ENCODE measurements around the gene TXNDC2. TPM values are rescaled to one million over a fixed set of nuclear protein-coding genes. Genes with fewer than 3 reads are reported as not detected.

Gene TXNDC2
- total and polyA plus RNA-seq, 2 donors (not counting 1 experiment from before 2014, with no cell fraction given) = 0.15 TPM; not detected in 1

DNA sequence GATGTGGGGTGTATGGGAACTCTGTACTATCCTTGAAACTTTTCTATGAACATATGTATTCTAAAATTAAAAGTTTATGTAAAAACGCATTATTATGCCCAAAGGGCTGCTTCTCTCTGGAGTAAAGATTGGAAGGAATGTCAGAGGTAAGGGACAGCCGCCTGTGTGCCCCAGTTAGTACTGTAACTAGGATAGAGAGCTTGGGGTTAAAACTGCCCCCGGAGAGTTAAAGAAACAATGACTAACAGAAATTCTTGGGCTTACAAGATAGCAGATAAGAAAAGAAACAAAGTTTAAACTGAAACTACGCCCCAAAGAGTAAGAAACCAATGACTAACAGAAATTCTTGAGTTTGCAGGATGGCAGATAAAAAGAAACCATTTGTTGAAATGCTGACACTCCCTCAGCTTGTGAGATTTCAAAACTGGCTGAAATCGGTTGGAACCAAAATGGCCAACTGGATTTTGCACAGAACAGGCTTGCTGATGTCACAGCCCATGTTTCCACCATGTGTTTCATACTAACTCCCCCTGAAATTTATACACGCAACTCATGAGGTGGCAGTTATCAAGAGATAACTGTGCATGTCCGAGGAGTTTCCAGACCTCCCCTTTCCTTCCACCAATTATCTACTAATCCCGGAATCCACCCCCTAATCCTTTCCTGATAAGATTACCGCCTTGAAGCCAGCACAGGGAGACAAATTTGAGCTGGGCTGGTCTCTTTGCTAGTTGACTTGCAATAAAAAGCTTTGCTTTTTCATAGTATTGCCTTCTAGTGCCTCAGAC is 8.7 kb upstream of the TXNDC2 start:
- H3K4me2 ChIP-seq (ENCODE audit: extremely low read depth, insufficient read depth, low read length) = peak overlapping the region; percentile 88
- H3K9me3 ChIP-seq (ENCODE audit: control insufficient read depth, insufficient read depth, low read depth, low read length) = no peaks in the 10 kb centered on the region
- H3K36me3 ChIP-seq (ENCODE audit: control insufficient read depth, insufficient read depth, low read length) = no peaks in the 10 kb centered on the region
- H3K4me3 ChIP-seq (replicated peaks in 1 of 4; ENCODE audit: control extremely low read depth in 1 of 4, insufficient read depth in 1 of 4, low read depth in 3 of 4, low read length in 4 of 4) = peak overlapping the region; percentile 26 to 39 (median 30)
- TF ChIP-seq EZH2 (IDR thresholded peaks at IDR 0.05; ENCODE audit: low read length, missing control alignments) = no peak
- TF ChIP-seq, protein P1, sequence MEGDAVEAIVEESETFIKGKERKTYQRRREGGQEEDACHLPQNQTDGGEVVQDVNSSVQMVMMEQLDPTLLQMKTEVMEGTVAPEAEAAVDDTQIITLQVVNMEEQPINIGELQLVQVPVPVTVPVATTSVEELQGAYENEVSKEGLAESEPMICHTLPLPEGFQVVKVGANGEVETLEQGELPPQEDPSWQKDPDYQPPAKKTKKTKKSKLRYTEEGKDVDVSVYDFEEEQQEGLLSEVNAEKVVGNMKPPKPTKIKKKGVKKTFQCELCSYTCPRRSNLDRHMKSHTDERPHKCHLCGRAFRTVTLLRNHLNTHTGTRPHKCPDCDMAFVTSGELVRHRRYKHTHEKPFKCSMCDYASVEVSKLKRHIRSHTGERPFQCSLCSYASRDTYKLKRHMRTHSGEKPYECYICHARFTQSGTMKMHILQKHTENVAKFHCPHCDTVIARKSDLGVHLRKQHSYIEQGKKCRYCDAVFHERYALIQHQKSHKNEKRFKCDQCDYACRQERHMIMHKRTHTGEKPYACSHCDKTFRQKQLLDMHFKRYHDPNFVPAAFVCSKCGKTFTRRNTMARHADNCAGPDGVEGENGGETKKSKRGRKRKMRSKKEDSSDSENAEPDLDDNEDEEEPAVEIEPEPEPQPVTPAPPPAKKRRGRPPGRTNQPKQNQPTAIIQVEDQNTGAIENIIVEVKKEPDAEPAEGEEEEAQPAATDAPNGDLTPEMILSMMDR (conservative IDR thresholded peaks at IDR 0.05 in 1 of 2, IDR thresholded peaks at IDR 0.05 in 1 of 2; ENCODE audit: low read depth in 1 of 2, low read length in 2 of 2) = no peak
- no peaks in the 10 kb centered on the region for H3K27me3 ChIP-seq (ENCODE audit: control insufficient read depth, insufficient read depth, low read length)
- H3K79me2 ChIP-seq (ENCODE audit: control insufficient read depth, insufficient read depth, low read length) = no peaks in the 10 kb centered on the region
- DNase-seq (ENCODE audit: low read depth in 2 of 2) = peak; percentile 93 to 95
- H4K20me1 ChIP-seq (ENCODE audit: control insufficient read depth, extremely low read depth, insufficient read depth, low read length) = no peaks in the 10 kb centered on the region
- H3K9ac ChIP-seq (ENCODE audit: insufficient read depth, low read length) = peak overlapping the region; percentile 61
- H3K27ac ChIP-seq (ENCODE audit: insufficient read depth, low read length) = peak overlapping the region; percentile 89
- peak overlapping the region; percentile 93 for H2AFZ ChIP-seq (ENCODE audit: low read length)
- peaks cover 10% of the 10 kb centered on the region for H3K4me1 ChIP-seq (ENCODE audit: control insufficient read depth, extremely low read depth, insufficient read depth, low read length)

DNA sequence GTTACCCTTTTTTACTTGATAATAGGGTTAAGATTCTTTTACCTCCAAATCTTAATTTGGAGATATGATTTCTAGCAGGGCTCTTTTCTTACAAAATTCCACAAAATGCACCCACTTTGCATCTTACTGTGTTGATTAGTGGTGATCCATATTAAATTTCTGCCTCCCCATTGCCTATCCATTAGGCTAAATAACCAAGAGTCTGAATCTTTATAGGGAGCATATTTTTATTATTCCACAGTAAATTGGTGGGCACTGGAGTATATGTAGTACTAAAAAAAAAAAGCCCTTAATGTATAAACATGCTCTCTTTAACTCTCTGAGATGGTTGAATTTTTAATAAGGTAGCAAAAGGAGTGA is 8.1 kb upstream of the TXNDC2 start:
- peak overlapping the region; percentile 26 to 39 (median 30) for H3K4me3 ChIP-seq (replicated peaks in 1 of 4; ENCODE audit: control extremely low read depth in 1 of 4, insufficient read depth in 1 of 4, low read depth in 3 of 4, low read length in 4 of 4)
- H3K36me3 ChIP-seq (ENCODE audit: control insufficient read depth, insufficient read depth, low read length) = no peaks in the 10 kb centered on the region
- H3K4me2 ChIP-seq (ENCODE audit: extremely low read depth, insufficient read depth, low read length) = peak overlapping the region; percentile 88
- H4K20me1 ChIP-seq (ENCODE audit: control insufficient read depth, extremely low read depth, insufficient read depth, low read length) = no peaks in the 10 kb centered on the region
- H3K9me3 ChIP-seq (ENCODE audit: control insufficient read depth, insufficient read depth, low read depth, low read length) = no peaks in the 10 kb centered on the region
- peak overlapping the region; percentile 89 for H3K27ac ChIP-seq (ENCODE audit: insufficient read depth, low read length)
- H3K4me1 ChIP-seq (ENCODE audit: control insufficient read depth, extremely low read depth, insufficient read depth, low read length) = peaks cover 10% of the 10 kb centered on the region
- TF ChIP-seq, protein P1 (conservative IDR thresholded peaks at IDR 0.05 in 1 of 2, IDR thresholded peaks at IDR 0.05 in 1 of 2; ENCODE audit: low read depth in 1 of 2, low read length in 2 of 2) = no peak
- no peak for TF ChIP-seq EZH2 (IDR thresholded peaks at IDR 0.05; ENCODE audit: low read length, missing control alignments)
- H3K9ac ChIP-seq (ENCODE audit: insufficient read depth, low read length) = peak overlapping the region; percentile 61
- H3K79me2 ChIP-seq (ENCODE audit: control insufficient read depth, insufficient read depth, low read length) = no peaks in the 10 kb centered on the region
- no peaks in the 10 kb centered on the region for H3K27me3 ChIP-seq (ENCODE audit: control insufficient read depth, insufficient read depth, low read length)
- peak overlapping the region; percentile 93 for H2AFZ ChIP-seq (ENCODE audit: low read length)
- DNase-seq (ENCODE audit: low read depth in 2 of 2) = no peak

DNA sequence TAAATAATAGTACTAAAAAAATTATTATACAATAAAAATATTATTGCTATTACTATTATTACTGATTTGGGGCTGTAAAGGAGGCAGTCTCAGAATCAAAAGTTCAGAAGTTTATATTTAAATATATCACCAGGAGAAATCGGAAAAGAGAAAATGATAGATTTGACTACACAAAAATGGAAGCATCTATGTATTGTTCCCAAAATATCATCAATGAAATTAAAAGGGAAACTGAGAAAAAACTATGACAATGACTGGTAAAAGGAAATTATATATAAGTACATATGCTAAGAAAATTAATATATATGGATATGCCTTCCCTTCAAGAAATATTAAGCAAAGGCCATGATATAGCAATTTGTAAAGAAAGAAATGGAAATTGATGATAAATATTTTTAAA is 7.7 kb upstream of the TXNDC2 start:
- no peaks in the 10 kb centered on the region for H3K27me3 ChIP-seq (ENCODE audit: control insufficient read depth, insufficient read depth, low read length)
- DNase-seq (ENCODE audit: low read depth in 2 of 2) = no peak
- no peak overlapping the region for H2AFZ ChIP-seq (ENCODE audit: low read length)
- no peaks in the 10 kb centered on the region for H4K20me1 ChIP-seq (ENCODE audit: control insufficient read depth, extremely low read depth, insufficient read depth, low read length)
- H3K27ac ChIP-seq (ENCODE audit: insufficient read depth, low read length) = peak overlapping the region; percentile 89
- peaks cover 10% of the 10 kb centered on the region for H3K4me1 ChIP-seq (ENCODE audit: control insufficient read depth, extremely low read depth, insufficient read depth, low read length)
- TF ChIP-seq, protein P1 (conservative IDR thresholded peaks at IDR 0.05 in 1 of 2, IDR thresholded peaks at IDR 0.05 in 1 of 2; ENCODE audit: low read depth in 1 of 2, low read length in 2 of 2) = no peak
- no peak for TF ChIP-seq EZH2 (IDR thresholded peaks at IDR 0.05; ENCODE audit: low read length, missing control alignments)
- H3K9me3 ChIP-seq (ENCODE audit: control insufficient read depth, insufficient read depth, low read depth, low read length) = no peaks in the 10 kb centered on the region
- H3K4me3 ChIP-seq (replicated peaks in 1 of 4; ENCODE audit: control extremely low read depth in 1 of 4, insufficient read depth in 1 of 4, low read depth in 3 of 4, low read length in 4 of 4) = no peak overlapping the region
- H3K4me2 ChIP-seq (ENCODE audit: extremely low read depth, insufficient read depth, low read length) = no peak overlapping the region
- H3K9ac ChIP-seq (ENCODE audit: insufficient read depth, low read length) = no peak overlapping the region
- H3K79me2 ChIP-seq (ENCODE audit: control insufficient read depth, insufficient read depth, low read length) = no peaks in the 10 kb centered on the region
- H3K36me3 ChIP-seq (ENCODE audit: control insufficient read depth, insufficient read depth, low read length) = no peaks in the 10 kb centered on the region
